NK-92 (cell line): Measurements from ENCODE around the gene CPA1.

Source experiments
- DNase-seq: peaks from one replicate; lab custom pipeline; 2025; ENCODE audit not compliant: unreplicated experiment; lab: John Stamatoyannopoulos, UW

CPA1 gene

GRCh38 chr7:130394421-130395195 lies 14.3 kb downstream of the CPA1 start:
- DNase-seq: no peak

GRCh38 chr7:130395421-130395820 lies 15.1 kb downstream of the CPA1 start:
- no peak for DNase-seq

- DNase-seq: no peak
Measured at GRCh38 chr7:130396109-130396508, 15.8 kb downstream of the CPA1 start.

GRCh38 chr7:130397051-130397757 lies 16.9 kb downstream of the CPA1 start:
- no peak for DNase-seq

- no peak for DNase-seq
Measured at GRCh38 chr7:130397758-130398073, 17.4 kb downstream of the CPA1 start.

- no peak for DNase-seq
Measured at GRCh38 chr7:130398526-130399090, 18.3 kb downstream of the CPA1 start.

- DNase-seq: no peak
Measured at GRCh38 chr7:130400120-130400572, 19.9 kb downstream of the CPA1 start.

GRCh38 chr7:130401101-130401500 lies 20.8 kb downstream of the CPA1 start:
- no peak for DNase-seq

- no peak for DNase-seq
Measured at GRCh38 chr7:130401578-130401977, 21.3 kb downstream of the CPA1 start.

- DNase-seq: no peak
Measured at GRCh38 chr7:130405003-130405402, 24.7 kb downstream of the CPA1 start.

- DNase-seq: no peak
Measured at GRCh38 chr7:130409067-130409711, 28.9 kb downstream of the CPA1 start.

GRCh38 chr7:130409712-130410072 lies 29.4 kb downstream of the CPA1 start:
- DNase-seq: no peak

- DNase-seq: no peak
Measured at GRCh38 chr7:130410868-130411541, 30.7 kb downstream of the CPA1 start.

- DNase-seq: no peak
Measured at GRCh38 chr7:130413201-130413600, 32.9 kb downstream of the CPA1 start.

GRCh38 chr7:130415006-130415405 lies 34.7 kb downstream of the CPA1 start:
- no peak for DNase-seq

- no peak for DNase-seq
Measured at GRCh38 chr7:130417213-130417612, 36.9 kb downstream of the CPA1 start.

GRCh38 chr7:130418306-130418705 lies 38.0 kb downstream of the CPA1 start:
- DNase-seq: no peak

- no peak for DNase-seq
Measured at GRCh38 chr7:130419658-130420057, 39.4 kb downstream of the CPA1 start.

GRCh38 chr7:130420943-130421578 lies 40.8 kb downstream of the CPA1 start:
- DNase-seq: no peak

GRCh38 chr7:130421684-130422083 lies 41.4 kb downstream of the CPA1 start:
- no peak for DNase-seq

- DNase-seq: no peak
Measured at GRCh38 chr7:130423501-130424037, 43.3 kb downstream of the CPA1 start.
